PC-9 (cell line): ENCODE results near the gene TCL1B. TPM values are rescaled to one million over a fixed set of nuclear protein-coding genes. Genes with fewer than 3 reads are reported as not detected.

Experiments
- BruUV-seq: library from RNA; stranded (reverse); fragments of 400-500 nt; replicated peaks from 2 replicates; lab custom pipeline; 2021; lab: Mats Ljungman, UMichigan
- CTCF ChIA-PET: fragments of 300-600 bp; sonication (Branson Sonifier 250); formaldehyde crosslinking; loops from one replicate; lab custom pipeline; 2022; ENCODE audit warnings: antibody characterized with exemption; lab: Charles Lee
- POLR2A ChIA-PET: fragments of 300-600 bp; sonication (Branson Sonifier 250); formaldehyde crosslinking; loops from one replicate; lab custom pipeline; 2022; ENCODE audit warnings: antibody characterized with exemption; ENCODE audit not compliant: unreplicated experiment; lab: Charles Lee
- DNase-seq, 2 experiments: peaks; one replicate each; pipeline versions ENCODE4 v3.0.0 to v3.0.0-alpha.2; 2015 to 2022; ENCODE audit warnings: mixed read lengths in 1 of 2
- H2AFZ ChIP-seq: fragments of 200-600 bp; sonication (generic); 2 replicates; pipeline ENCODE4 v1.8.1; 2017; ENCODE audit warnings: antibody characterized with exemption
- H3F3A ChIP-seq: fragments of 200-600 bp; sonication (generic); 2 replicates; pipeline ENCODE4 v1.8.1; 2017; ENCODE audit warnings: antibody characterized with exemption, mild to moderate bottlenecking, low read depth; ENCODE audit not compliant: insufficient read depth
- H3K27ac ChIP-seq: fragments of 200-600 bp; sonication (generic); 2 replicates; pipeline ENCODE4 v1.6.1; 2016; ENCODE audit warnings: mixed run types
- H3K27me3 ChIP-seq: fragments of 200-600 bp; sonication (generic); 2 replicates; pipeline ENCODE4 v1.6.1; 2016; ENCODE audit warnings: low read depth, mixed run types; ENCODE audit not compliant: insufficient read depth
- H3K36me3 ChIP-seq: fragments of 200-600 bp; sonication (generic); 2 replicates; pipeline ENCODE4 v1.6.1; 2016; ENCODE audit warnings: low read depth, mixed run types
- H3K4me1 ChIP-seq: fragments of 200-600 bp; sonication (generic); replicated peaks from 2 replicates; pipeline ENCODE4 v1.6.1; 2016; ENCODE audit warnings: mixed run types; ENCODE audit not compliant: insufficient read depth
- H3K4me2 ChIP-seq: fragments of 200-600 bp; sonication (generic); 2 replicates; pipeline ENCODE4 v1.6.1; 2017; ENCODE audit warnings: mixed run types
- H3K4me3 ChIP-seq: fragments of 200-600 bp; sonication (generic); 2 replicates; pipeline ENCODE4 v1.6.1; 2016; ENCODE audit warnings: mixed run types
- H3K79me2 ChIP-seq: fragments of 200-600 bp; sonication (generic); 2 replicates; pipeline ENCODE4 v1.6.1; 2017; ENCODE audit warnings: low read depth, mixed run types
- H3K9me2 ChIP-seq: fragments of 200-600 bp; sonication (generic); 2 replicates; pipeline ENCODE4 v1.8.1; 2017; ENCODE audit warnings: mild to moderate bottlenecking; ENCODE audit not compliant: insufficient read depth
- H3K9me3 ChIP-seq: fragments of 200-600 bp; sonication (generic); 2 replicates; pipeline ENCODE4 v1.8.1; 2016; ENCODE audit warnings: low read depth; ENCODE audit not compliant: insufficient read depth
- H4K20me1 ChIP-seq: fragments of 200-600 bp; sonication (generic); 2 replicates; pipeline ENCODE4 v1.8.1; 2017; ENCODE audit not compliant: insufficient read depth
- EZH2 ChIP-seq: fragments of 200-600 bp; sonication (generic); IDR thresholded peaks from 2 replicates; pipeline ENCODE4 v1.8.0; 2017; ENCODE audit warnings: antibody characterized with exemption, low read depth
- intact Hi-C: fragments of 100-400 bp; cut with micrococcal nuclease; formaldehyde crosslinking; loops from one replicate; pipeline ENCODE4 v1.10.0; 2022; ENCODE audit not compliant: unreplicated experiment
- total RNA-seq: library from RNA; stranded (reverse); gene quantifications from 2 replicates; pipeline ENCODE4 v1.2.3, GENCODE V29; 2021
- TF ChIP-seq, protein P1 (sequence below): fragments of 200-600 bp; sonication (generic); conservative IDR thresholded peaks from 2 replicates; pipeline ENCODE4 v1.6.1; 2017; ENCODE audit warnings: mixed run types, antibody characterized with exemption, mild to moderate bottlenecking, moderate library complexity

Gene TCL1B
- total RNA-seq, 1 experiment from 2014 or later = not detected

DNA sequence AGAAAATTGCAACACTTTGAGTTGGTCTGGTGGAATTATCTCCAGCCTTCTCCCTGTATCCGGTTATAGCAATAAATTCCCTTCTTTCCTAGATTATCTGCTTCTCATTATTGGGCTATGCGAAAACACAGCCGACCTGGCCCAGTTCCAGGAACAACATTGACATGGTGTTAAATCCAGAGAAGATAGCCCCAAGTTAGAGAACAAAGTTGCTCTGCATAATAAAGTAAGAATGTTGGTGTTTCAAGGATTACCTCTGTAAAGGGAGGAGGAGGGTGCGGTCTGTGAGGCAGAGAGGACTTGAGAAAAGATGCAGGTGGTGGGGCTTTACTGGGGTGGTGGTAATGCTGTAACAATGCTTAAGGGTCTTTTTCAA lies 15.6 kb downstream of the TCL1B start:
- no peak for DNase-seq
- CTCF ChIA-PET = no interaction called here
- BruUV-seq = no TSS peak

DNA sequence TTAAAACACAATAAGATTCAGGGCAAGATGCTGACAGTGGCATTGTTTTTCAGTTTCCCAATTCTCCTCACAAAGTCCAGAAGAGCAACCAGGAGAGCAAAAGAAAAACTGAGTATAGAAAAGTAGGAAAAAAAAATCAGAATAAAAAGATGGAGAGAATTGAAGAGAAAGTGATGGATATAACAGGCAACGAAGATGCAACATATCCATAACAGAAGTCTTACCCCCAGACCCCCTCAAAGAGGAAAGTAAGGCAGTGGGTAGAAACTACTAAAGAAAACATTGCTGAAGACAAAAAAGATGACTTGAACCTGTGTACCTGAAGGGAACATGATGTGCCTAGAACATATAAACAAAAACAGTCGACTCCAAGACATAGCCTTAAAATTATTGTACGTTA lies 17.1 kb downstream of the TCL1B start:
- Histone ChIP-seq H4K20me1 (no peaks in the 10 kb centered on the region), H3K4me2 (no peak overlapping the region), H3K79me2 (no peaks in the 10 kb centered on the region), H3K4me1 (no peaks in the 10 kb centered on the region), H3K9me3 (no peaks in the 10 kb centered on the region), H3F3A (no peaks in the 10 kb centered on the region), H2AFZ (no peak overlapping the region), H3K27me3 (peaks cover 15% of the 10 kb centered on the region; the same call in 1 of the 2 replicates), H3K36me3 (no peaks in the 10 kb centered on the region), H3K4me3 (no peak overlapping the region), H3K9me2 (no peaks in the 10 kb centered on the region), H3K27ac (no peak overlapping the region)
- no TSS peak for BruUV-seq
- POLR2A ChIA-PET = no interaction called here
- no peak for DNase-seq
- TF ChIP-seq, protein P1, sequence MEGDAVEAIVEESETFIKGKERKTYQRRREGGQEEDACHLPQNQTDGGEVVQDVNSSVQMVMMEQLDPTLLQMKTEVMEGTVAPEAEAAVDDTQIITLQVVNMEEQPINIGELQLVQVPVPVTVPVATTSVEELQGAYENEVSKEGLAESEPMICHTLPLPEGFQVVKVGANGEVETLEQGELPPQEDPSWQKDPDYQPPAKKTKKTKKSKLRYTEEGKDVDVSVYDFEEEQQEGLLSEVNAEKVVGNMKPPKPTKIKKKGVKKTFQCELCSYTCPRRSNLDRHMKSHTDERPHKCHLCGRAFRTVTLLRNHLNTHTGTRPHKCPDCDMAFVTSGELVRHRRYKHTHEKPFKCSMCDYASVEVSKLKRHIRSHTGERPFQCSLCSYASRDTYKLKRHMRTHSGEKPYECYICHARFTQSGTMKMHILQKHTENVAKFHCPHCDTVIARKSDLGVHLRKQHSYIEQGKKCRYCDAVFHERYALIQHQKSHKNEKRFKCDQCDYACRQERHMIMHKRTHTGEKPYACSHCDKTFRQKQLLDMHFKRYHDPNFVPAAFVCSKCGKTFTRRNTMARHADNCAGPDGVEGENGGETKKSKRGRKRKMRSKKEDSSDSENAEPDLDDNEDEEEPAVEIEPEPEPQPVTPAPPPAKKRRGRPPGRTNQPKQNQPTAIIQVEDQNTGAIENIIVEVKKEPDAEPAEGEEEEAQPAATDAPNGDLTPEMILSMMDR = no peak
- TF ChIP-seq EZH2 = no peak
- intact Hi-C loops = no loop called here
- CTCF ChIA-PET = no interaction called here

More for the DNA sequence above, 15.6 kb downstream of the TCL1B start:
- no peaks in the 10 kb centered on the region for H3F3A ChIP-seq
- H3K9me3 ChIP-seq = no peaks in the 10 kb centered on the region
- H4K20me1 ChIP-seq = no peaks in the 10 kb centered on the region
- POLR2A ChIA-PET = no interaction called here
- no peaks in the 10 kb centered on the region for H3K9me2 ChIP-seq
- H3K36me3 ChIP-seq = no peaks in the 10 kb centered on the region
- TF ChIP-seq, protein P1 = no peak
- no peak for TF ChIP-seq EZH2
- no peak overlapping the region for H2AFZ ChIP-seq
- H3K27ac ChIP-seq = no peak overlapping the region
- no peaks in the 10 kb centered on the region for H3K4me1 ChIP-seq
- H3K27me3 ChIP-seq = peaks cover 21% of the 10 kb centered on the region; the same call in 1 of the 2 replicates
- no peak overlapping the region for H3K4me2 ChIP-seq
- no peak overlapping the region for H3K4me3 ChIP-seq
- intact Hi-C loops = no loop called here
- no peaks in the 10 kb centered on the region for H3K79me2 ChIP-seq

GRCh38 chr14:95703805-95704204 lies 17.6 kb downstream of the TCL1B start:
- Histone ChIP-seq H3K36me3 (no peaks in the 10 kb centered on the region), H3K27ac (no peak overlapping the region), H4K20me1 (no peaks in the 10 kb centered on the region), H3K27me3 (peaks cover 18% of the 10 kb centered on the region), H3K4me1 (no peaks in the 10 kb centered on the region), H3K4me3 (no peak overlapping the region), H3F3A (no peaks in the 10 kb centered on the region), H3K79me2 (no peaks in the 10 kb centered on the region), H3K4me2 (no peak overlapping the region), H3K9me2 (no peaks in the 10 kb centered on the region), H3K9me3 (no peaks in the 10 kb centered on the region), H2AFZ (no peak overlapping the region)
- DNase-seq = no peak
- ChIA-PET POLR2A (no interaction called here), CTCF (no interaction called here)
- no TSS peak for BruUV-seq
- TF ChIP-seq, protein P1 = no peak
- TF ChIP-seq EZH2 = no peak
- intact Hi-C loops = no loop called here
